ENCODE data around the gene TAX1BP3. TPM values are rescaled to one million over a fixed set of nuclear protein-coding genes. Genes with fewer than 3 reads are reported as not detected.
A peak's percentile ranks its signal among the peaks of the same experiment; 100 is the strongest.

The TAX1BP3 gene
- polyA plus RNA-seq, 2 of the 4 experiments (the other 2 are of a cell fraction) = 122 to 233 TPM

GRCh38 chr17:3697103-3697476, 28.7 kb upstream of the TAX1BP3 start:
- no peak overlapping the region for H3K4me2 ChIP-seq
- H3K27ac ChIP-seq = no peak overlapping the region
- peaks cover 8% of the 10 kb centered on the region; the same call in 2 of the 3 replicates for H3K4me1 ChIP-seq
- peaks cover 12% of the 10 kb centered on the region for H3K9me3 ChIP-seq
- WGBS (ENCODE audit: missing lambda C conversion rate) = 81% methylated on average over 8 of the region's 12 CpGs
- CTCF ChIA-PET = interaction anchor here (1.2 to 2.1 kb wide), 3 partner anchors 14 to 26 kb away, joined by 3 to 6 read pairs (median 5); partner anchors contain the start of gene HASPIN
- no peak for DNase-seq (ENCODE audit: low read depth in 1 of 2, low spot score in 1 of 2)
- no peak for TF ChIP-seq HOXB5 (CRISPR knock-in tag; IDR thresholded peaks at IDR 0.05)
- H3K4me3 ChIP-seq = no peak overlapping the region
- no peak for FAIRE-seq
- POLR2A ChIA-PET = interaction anchor here (1.7 kb wide), 1 partner anchor 29 kb away, joined by 10 read pairs; the partner anchor contains the start of genes EMC6 and TAX1BP3
- no peak for ATAC-seq

- DNase-seq (ENCODE audit: low read depth in 1 of 2, low spot score in 1 of 2) (no peak), ATAC-seq (peak; percentile 69 to 74), FAIRE-seq (no peak)
- peak within 1 kb of the TSS; percentile 73 to 89 for H3K27ac ChIP-seq
- peak within 1 kb of the TSS; percentile 83 for H3K4me2 ChIP-seq
- ChIA-PET POLR2A (interaction anchor here (1.6 to 1.7 kb wide), 2 partner anchors 27 to 28 kb away, joined by 5 to 10 read pairs; partner anchors contain the start of genes EMC6, HASPIN and TAX1BP3), CTCF (interaction anchor here (1.0 to 2.1 kb wide), 9 partner anchors 8 to 131 kb away, joined by 3 to 6 read pairs (median 5); partner anchors contain the start of gene HASPIN)
- H3K4me3 ChIP-seq = peak within 1 kb of the TSS; percentile 57
- H3K4me1 ChIP-seq = peaks cover 8% of the 10 kb centered on the region; the same call in 2 of the 3 replicates
- 4% methylated on average over 32 of the region's 65 CpGs for WGBS (ENCODE audit: missing lambda C conversion rate)
- TF ChIP-seq REST (IDR thresholded peaks at IDR 0.05) = peak; percentile 85
- no peak for TF ChIP-seq FOSB (CRISPR knock-in tag; IDR thresholded peaks at IDR 0.05)
- TF ChIP-seq RARB (CRISPR knock-in tag; IDR thresholded peaks at IDR 0.05) = no peak
- TF ChIP-seq NPAS2 (CRISPR knock-in tag; IDR thresholded peaks at IDR 0.05; ENCODE audit: borderline replicate concordance) = no peak
- TF ChIP-seq E2F6 (IDR thresholded peaks at IDR 0.05; ENCODE audit: borderline replicate concordance, low read depth) = 0 out of 2 replicates have a peak, but pooled peaks have one; percentile 38
- no peak for TF ChIP-seq EHMT2 (IDR thresholded peaks at IDR 0.05; ENCODE audit: low read depth)
- no peak for TF ChIP-seq ESRRA (IDR thresholded peaks at IDR 0.05; ENCODE audit: borderline replicate concordance, low read length)
- TF ChIP-seq MAX (IDR thresholded peaks at IDR 0.05) = peak; percentile 87
- TF ChIP-seq MAZ (IDR thresholded peaks at IDR 0.05; ENCODE audit: borderline replicate concordance, low read depth, low read length) = no peak
- TF ChIP-seq JUN (IDR thresholded peaks at IDR 0.05) = 0 out of 5 replicates have a peak, but pooled peaks of 1 of the 2 experiments have one; percentile 34
- no peak for TF ChIP-seq MAFK (IDR thresholded peaks at IDR 0.05; ENCODE audit: partially characterized antibody)
- TF ChIP-seq NR3C1 (IDR thresholded peaks at IDR 0.05) = no peak
- TF ChIP-seq TP53 (CRISPR knock-in tag; IDR thresholded peaks at IDR 0.05) = no peak
- TF ChIP-seq ZSCAN20 (CRISPR knock-in tag; IDR thresholded peaks at IDR 0.05) = no peak
- no peak for TF ChIP-seq CEBPB (IDR thresholded peaks at IDR 0.05)
- no peak for TF ChIP-seq KDM1A (IDR thresholded peaks at IDR 0.05; ENCODE audit: low read depth)
- TF ChIP-seq PHF8 (IDR thresholded peaks at IDR 0.05; ENCODE audit: borderline replicate concordance, low read depth) = 0 out of 2 replicates have a peak, but pooled peaks have one; percentile 9
- no peak for TF ChIP-seq BCL3 (IDR thresholded peaks at IDR 0.05)
- peaks cover 12% of the 10 kb centered on the region for H3K9me3 ChIP-seq
These were observed 27.5 kb upstream of the TAX1BP3 start, which contains the start of gene P2RX5 for GRCh38 chr17:3695723-3696411. P2RX5 (minus strand) TSS chr17:3696155; CDS start chr17:3696005, 150 bp downstream.

All from A549 (cell line).